Activated T-cell treated with anti-CD3 and anti-CD28 coated beads for 24 hours (primary cell): Measurements from ENCODE around the gene KHK.

Experiments used
- DNase-seq: peaks from one replicate; pipeline ENCODE4 v3.0.0-alpha.2; 2020; ENCODE audit warnings: low read depth

KHK gene

DNA sequence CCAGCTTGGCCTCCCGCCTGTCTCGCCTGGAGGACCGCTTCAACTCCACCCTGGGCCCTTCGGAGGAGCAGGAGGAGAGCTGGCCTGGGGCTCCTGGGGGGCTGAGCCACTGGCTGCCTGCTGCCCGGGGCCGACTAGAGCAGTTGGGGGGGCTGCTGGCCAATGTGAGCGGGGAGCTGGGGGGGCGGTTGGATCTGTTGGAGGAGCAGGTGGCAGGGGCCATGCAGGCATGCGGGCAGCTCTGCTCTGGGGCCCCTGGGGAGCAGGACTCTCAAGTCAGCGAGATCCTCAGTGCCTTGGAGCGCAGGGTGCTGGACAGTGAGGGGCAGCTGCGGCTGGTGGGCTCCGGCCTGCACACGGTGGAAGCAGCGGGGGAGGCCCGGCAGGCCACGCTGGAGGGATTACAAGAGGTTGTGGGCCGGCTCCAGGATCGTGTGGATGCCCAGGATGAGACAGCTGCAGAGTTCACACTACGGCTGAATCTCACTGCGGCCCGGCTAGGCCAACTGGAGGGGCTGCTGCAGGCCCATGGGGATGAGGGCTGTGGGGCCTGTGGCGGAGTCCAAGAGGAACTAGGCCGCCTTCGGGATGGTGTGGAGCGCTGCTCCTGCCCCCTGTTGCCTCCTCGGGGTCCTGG, 3.7 kb upstream of the KHK start:
- no peak for DNase-seq

DNA sequence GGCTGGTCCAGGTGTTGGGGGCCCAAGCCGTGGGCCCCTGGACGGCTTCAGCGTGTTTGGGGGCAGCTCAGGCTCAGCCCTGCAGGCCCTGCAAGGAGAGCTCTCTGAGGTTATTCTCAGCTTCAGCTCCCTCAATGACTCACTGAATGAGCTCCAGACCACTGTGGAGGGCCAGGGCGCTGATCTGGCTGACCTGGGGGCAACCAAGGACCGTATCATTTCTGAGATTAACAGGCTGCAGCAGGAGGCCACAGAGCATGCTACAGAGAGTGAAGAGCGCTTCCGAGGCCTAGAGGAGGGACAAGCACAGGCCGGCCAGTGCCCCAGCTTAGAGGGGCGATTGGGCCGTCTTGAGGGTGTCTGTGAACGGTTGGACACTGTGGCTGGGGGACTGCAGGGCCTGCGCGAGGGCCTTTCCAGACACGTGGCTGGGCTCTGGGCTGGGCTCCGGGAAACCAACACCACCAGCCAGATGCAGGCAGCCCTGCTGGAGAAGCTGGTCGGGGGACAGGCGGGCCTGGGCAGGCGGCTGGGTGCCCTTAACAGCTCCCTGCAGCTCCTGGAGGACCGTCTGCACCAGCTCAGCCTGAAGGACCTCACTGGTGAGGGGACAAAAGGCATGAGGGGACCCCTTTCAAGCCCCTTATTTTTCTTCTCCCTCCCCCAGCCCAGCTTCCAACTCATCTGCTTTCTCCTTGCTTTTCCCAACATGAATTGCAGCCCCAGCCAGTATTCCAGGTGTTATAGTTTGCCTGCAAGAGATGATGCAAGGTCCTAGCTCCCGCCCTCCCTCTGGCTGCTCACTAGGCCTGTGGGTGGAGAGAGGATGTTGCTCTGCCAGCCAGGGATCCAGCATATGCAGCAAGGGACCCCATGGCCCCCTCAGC, 2.9 kb upstream of the KHK start:
- DNase-seq, result no peak

DNA sequence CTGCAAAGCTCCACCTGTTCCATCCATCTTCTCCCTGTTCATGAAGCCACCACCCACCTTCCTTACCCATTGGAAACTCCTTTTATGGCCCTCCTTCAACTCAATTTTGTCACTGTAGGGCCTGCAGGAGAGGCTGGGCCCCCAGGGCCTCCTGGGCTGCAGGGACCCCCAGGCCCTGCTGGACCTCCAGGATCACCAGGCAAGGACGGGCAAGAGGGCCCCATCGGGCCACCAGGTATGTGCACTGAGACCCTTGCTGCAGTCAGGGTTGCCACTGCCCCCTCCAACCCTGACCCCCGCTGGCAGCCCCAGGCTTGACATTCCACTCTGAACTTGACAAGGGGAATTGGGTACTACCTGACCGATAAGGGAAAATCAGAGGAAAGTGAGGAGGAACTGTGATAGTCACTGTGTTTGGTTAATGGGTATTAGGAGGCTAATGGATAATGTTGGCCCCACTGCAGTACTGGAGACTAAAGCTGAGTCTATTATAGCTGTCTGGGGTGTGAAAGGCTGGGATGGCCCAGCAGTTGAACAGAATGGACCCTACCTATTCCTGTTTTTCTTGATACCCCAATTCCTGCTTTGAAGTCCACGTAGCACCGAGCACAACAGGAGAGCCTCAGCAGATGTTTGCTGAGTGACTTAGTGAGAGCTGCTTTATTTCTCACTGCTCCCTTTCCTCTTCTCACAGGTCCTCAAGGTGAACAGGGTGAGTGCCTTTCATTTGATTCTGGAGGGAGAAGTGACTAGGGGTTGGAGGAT, 2.1 kb upstream of the KHK start:
- DNase-seq, result no peak

DNA sequence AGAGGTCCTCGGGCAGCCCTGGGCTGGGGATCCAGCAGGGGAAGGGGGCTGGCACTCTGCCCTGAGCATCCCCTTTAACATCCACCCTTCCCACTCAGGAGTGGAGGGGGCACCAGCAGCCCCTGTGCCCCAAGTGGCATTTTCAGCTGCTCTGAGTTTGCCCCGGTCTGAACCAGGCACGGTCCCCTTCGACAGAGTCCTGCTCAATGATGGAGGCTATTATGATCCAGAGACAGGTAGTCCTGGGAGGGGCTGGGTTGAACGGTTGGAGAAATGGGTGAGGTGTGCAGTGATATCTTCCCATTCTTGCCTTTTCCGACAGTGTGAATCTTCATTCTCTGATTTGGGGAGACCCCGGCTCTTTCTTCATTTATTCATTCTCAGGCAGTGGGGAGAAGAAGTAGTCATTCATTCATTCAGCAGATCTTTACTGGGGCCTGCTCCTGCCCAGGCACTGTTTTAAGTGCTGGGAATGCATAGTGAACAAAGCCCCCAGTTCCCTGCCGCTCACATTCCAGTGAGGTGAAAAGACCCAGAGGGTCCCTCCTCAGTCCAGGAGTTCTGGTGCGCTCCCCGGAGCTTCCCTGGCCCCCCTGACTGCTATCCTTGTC, 1.4 kb upstream of the KHK start:
- no peak for DNase-seq

DNA sequence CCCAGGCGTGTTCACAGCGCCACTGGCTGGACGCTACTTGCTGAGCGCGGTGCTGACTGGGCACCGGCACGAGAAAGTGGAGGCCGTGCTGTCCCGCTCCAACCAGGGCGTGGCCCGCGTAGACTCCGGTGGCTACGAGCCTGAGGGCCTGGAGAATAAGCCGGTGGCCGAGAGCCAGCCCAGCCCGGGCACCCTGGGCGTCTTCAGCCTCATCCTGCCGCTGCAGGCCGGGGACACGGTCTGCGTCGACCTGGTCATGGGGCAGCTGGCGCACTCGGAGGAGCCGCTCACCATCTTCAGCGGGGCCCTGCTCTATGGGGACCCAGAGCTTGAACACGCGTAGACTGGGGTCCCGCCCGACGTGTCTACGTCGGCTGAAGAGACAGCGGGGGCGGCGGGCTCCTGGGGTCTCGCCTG, 891 bp upstream of the KHK start:
- DNase-seq, result peak; percentile 14

DNA sequence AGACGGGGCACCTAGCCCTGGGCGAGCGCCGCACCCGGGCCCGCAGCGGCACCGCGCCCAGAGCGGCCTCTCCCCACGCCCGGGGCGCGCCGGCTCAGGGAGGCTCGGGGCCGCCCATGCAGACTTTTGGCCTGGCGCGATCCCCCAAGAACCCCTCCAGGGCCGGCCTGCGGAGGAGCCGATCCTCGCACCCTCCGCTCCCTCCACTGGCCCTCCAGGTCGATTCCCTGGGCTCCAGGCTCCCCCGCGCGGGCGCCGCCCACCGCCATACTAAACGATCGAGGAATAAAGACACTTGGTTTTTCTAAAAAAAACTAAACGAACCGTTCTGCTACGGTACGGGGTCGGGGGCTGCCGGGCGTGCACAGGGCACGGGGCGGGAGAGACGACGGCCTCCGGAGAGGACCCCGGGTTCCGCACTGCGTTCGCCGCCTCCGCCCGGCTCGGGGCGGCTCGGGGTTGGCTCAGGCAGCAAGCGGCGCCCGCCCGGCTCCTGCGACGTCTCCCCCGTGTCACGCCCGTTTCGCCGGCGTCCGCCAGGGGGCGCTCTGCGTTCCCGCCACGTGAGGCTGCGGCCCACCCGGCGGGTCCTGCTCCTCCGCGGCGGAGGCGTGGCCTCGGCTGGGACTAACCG, 365 bp upstream of the KHK start:
- peak; percentile 99 for DNase-seq

DNA sequence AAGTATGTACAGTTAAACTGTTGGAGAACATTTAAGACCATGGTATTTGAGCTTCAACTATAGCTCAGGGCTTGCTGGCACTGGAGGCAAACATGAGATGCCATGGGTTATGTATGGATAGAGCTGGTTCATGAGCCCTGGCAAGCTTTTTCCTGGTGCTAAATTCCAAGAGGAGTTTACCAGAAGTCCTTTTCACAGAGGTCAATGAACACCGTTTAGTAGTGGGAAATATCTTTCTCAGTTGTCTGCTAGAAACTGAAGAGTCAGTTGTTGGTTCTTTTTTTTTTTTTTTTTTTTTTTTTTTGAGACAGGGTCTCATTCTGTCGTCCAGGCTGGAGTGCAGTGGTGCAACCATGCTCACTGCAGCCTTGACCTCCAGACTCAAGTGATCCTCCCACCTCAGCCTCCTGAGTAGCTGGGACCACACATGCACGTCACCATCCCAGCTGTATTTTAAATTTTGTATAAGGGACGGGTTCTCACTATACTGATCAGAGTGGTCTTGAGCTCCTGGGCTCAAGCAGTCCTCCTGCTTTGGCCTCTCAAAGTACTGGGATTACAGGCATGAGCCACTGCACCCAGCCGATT, 1.3 kb downstream of the KHK start:
- no peak for DNase-seq

DNA sequence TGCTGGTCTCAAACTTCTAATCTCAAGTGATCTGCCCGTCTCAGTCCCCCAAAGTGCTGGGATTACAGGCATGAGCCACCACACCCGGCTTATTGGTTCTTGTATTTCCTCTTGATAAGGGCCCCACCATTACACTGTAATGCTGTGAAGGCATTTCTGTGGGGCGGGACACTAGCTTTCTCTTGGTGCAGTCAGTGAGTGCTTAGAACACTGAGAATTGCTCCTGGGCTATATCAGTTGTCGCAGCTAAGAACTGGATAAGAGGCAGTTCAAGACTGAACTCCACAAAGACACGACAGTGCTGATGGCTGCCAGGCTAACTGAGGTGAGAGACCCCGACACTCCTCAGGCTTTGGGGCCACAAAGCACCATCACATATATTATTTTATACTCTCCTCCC, 2.1 kb downstream of the KHK start:
- no peak for DNase-seq

DNA sequence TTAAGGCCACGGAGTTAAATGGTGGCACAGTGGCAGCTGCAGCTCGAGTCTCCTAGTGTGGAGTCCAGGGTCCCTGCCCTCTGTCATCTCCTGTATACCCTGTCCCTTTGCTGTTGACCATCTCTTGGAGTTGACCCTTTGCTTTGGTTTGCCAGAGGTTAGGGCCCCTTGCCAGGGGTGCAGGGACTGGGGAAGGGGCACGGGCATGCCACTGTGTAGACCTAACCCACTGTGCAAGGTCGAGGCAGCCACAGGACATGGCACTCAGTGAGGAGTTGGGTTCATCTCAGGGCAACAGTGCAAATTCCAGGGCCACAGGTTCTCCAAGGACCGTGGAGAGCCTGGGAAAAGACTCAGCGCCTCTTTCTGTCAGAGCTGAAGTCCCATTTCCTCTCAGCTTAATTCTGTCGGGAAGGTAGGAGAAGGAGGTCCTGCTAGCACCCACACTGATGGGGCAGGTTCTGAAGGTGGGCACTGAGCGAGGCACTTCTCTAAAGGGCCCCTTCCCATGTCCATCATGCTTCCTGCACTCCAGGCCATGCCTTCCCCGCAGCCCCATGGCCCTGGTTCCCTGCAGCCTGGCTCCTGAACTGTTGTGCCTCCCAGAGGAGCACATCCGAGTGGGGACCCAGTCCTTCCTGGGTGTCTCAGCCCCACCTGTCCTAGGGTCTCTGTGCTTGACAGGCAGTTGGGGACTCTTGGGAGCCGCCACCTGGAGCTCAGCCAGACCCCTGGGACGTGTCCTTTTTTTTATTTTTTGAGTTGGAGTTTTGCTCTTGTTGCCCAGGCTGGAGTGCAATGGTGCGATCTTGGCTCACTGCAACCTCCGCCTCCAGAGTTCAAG, 2.8 kb downstream of the KHK start:
- no peak for DNase-seq

DNA sequence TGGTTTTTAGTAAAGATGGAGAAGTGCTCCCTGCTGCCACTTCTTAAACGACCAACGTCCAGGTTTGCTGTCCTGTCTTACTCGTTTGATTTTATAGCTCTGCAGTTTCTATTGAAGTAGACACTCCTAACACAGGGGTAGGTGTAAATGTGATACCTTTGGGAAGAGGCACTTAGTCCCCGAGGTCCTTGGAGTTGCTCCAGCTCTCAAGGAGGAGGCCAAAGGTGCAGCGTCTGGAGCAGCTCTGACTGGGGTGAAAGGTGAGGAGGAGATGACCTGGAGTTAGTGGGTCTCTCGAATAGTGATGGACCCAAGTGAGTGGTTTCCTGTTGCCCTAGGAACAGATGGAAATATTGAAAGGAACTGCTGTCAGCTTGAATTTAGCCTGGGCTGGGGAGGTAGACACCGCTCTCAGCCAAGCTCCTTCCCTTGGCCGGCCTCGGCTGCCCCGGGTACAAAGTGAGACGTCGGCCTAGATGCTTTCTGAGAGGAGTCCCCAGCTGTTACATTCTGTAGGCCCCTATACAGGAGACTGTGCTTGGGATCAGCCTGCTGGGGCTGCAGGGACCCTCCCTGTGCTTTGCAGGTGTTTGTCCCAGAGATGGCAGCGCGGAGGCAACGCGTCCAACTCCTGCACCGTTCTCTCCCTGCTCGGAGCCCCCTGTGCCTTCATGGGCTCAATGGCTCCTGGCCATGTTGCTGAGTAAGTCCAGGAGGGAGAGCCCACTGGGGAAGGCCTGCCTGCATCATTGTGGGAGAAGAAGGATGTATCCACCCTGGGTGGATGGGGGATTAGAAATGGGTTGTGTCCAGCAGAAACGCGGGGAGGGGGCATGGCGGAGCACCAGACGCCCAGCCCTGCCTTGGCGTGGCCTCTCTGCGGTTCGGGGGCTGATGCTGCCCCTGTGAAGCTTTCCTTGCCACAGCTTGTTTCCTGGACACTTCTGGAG, 5.4 kb downstream of the KHK start:
- no peak for DNase-seq

DNA sequence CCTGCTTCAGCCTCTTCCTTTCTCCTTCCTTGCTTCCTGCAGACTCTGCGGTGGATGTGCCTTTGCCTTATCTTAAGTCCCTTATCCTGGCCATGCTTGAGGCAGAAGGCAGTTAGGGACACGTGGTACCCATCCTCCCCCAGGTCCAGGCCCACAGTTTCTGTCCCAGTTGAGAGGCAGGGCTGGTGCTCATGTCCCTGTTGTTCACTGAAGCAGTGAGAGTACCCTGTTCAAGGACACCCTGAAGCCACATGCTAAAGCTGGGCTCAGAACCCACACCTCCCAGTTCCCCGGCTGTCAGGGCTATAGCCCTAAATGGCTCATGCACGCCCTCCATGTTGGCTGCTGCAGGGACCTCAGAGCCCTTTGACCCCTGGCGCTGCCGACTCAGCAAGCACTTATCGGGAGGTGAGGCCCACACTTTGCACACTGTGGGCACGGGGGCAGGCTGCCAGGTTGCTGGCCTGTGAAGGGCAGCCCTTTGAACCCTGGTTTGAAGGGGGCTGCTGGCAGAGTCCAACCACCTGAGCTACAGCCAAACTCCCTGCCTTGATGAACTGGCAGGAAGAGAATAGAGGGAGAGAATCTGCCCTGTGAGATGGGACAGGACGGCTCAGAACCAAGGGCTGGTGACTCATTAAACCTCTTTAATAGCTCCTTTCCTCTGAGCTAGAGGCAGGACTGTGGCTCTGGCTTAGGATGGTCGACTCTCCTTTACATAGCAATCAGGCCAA, 6.3 kb downstream of the KHK start:
- DNase-seq, result no peak

DNA sequence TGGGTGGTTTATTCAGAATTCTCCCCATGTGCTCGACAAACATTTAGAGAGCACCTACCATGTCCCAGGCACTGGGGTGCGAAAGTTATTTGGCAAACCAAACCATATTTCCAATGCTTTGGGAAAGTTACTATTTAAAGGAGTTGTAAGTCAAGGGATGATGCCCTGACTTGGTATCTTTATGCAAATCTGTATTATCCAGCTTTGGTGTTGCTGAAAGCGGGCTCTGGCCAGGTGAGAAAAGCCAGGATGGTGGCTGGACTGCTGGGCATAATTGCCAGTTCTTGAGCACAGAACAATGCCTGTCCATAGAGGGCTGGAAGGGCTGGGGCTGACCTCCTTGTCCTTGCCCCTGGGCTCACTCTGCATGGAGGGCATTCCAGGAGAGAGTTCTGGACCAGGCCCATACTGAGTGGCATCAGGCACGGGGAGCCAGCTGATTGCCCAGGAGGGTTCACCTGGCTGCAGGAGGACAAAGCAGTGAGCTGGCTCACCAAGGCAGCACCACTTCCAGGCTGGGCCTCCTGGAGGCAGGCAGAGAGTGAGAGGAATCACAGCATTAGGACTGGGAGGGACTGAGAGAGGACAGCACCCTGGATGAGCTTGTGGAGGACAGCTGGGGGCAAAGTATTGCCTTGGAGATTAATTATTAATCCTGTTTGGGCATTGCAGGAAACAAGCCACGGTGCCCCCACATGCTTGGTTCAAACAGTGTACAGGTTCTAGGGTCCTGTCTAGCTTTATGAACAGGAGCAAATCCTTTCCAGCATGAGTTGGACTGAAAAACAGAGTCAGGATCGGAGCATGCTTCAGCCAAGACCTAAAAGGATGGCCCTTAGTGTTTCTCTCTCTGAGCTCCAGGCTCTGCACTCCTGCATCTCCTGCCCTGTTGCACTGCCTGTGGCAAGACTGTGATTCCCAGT, 7.1 kb downstream of the KHK start:
- no peak for DNase-seq

DNA sequence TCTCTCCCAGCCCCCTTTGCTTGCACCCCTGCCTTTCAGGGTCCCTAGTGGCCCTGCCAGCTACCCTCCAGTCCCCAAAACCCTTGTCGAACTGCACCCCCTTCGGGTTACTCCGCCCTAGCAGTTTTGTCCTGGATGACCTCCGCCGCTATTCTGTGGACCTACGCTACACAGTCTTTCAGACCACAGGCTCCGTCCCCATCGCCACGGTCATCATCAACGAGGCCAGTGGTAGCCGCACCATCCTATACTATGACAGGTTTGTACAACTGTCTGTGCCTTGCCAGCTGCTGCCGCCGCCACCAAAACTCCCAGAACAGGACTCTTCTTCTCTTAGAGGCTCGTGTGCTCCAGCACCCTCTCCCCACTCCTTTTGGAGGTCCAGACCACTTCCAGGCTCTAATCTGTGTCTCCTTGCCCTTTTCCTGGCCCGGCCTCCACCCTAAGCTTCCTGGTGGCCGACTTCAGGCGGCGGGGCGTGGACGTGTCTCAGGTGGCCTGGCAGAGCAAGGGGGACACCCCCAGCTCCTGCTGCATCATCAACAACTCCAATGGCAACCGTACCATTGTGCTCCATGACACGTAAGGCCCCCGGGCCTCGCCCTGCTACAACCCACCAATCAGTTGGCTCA, 7.9 kb downstream of the KHK start:
- DNase-seq, result no peak

DNA sequence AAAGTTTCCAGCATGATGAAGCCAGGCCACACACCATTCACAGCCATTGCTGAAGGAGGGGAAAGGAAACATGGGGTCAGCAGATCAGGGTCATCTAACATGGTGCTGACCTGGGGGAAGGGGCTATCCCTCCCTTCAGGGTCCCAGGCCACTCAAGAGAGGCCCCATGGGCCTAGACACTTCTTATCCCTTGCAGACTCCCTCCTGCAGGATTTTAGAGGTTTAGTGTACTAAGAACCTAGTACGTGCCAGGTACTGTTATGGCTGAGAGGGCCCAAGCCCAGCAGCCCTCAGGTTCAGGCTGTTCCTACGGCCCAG, 8.8 kb downstream of the KHK start:
- no peak for DNase-seq

DNA sequence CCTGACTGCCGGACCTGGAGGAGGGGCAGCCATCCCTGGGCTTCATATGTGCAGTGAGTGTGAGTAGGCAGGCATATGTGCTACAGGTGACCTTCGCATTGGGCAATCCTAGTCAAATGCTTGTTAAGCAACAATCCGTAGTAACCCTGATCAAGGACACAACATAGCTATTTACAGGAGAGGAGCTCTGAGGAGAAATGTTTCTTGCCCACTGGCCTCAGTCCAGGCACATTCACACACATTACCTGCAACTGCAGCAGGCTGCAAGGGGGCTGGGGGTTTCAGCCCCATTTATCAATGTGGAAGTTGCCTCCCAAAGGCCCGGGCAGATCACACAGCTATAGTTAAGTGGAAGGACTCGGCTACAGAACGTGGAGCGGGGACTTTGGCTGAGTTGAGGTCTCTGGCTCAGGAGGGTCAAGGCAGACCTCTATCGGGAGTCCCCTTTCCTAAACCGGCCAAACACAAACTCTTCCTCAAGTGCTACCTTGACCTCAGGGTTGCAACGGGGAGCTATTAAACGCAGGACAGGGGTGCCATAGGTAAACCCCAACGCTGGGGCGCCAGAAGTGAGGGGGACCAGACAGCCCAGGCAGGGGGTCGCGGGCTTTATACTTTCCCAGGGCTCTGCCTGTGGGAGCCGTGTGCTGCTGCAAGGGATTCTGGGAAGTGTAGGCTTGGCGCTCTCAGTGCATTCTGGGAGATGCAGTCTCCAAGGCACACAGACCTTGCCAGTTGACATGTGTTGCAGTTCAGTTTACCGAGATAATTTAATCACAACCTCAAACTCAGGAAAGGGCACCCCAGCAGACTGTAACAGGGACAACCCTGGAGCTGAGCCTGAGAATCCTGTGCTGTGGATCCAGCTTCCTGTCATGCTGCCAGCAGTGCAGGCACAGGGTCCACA, 9.4 kb downstream of the KHK start:
- DNase-seq, result peak; percentile 21

DNA sequence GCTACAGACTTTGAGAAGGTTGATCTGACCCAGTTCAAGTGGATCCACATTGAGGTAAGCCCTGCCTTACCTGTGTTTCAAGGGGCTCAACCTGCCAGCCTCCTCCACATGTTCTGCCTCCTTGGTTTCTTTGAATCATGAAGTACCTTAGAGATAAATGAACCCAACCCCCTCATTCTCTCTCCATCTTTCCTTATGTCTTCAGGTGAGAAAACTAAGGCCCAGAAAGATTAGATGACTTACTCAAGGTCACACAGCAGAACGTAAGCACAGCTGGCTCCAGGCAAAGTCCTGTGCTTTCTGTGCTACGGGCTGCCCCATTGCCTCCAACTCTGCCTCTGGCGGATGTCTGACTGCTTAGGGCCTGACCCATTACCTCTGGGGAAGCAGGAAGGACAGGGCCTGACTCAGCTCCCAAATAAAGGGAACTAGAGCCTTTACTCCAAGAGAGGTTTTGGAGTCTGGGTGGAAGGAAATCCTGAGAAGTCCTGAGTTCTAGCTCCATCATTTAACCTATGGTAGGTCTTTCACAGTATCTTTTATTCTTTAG, 10.3 kb downstream of the KHK start:
- no peak for DNase-seq
